Uterus (tissue), 2 donors: ENCODE data around the gene ZNF618.

Experiments
- CTCF ChIP-seq, 4 experiments: fragments of 200-600 bp in 2 of 4; fragments of 450-650 bp in 2 of 4; sonication (generic) in 2 of 4; IDR thresholded peaks; one replicate each; pipeline ENCODE4 v1.5.1; 2016 to 2019; ENCODE audit warnings: antibody characterized with exemption in 4 of 4, mild to moderate bottlenecking in 2 of 4, moderate library complexity in 1 of 4
- POLR2A ChIP-seq, 2 donors: fragments of 450-650 bp; IDR thresholded peaks; one replicate each; pipeline ENCODE4 v1.6.1; 2016; ENCODE audit warnings: antibody characterized with exemption in 2 of 2, mild to moderate bottlenecking in 1 of 2, moderate library complexity in 1 of 2

- TF ChIP-seq CTCF (IDR thresholded peaks at IDR 0.05): no peak
- TF ChIP-seq POLR2A (IDR thresholded peaks at IDR 0.05): no peak
Measured at GRCh38 chr9:113919871-113920270, 43.8 kb downstream of the ZNF618 start.
